A172 (cell line): Measurements from ENCODE around the gene MYH9. TPM values are rescaled to one million over a fixed set of nuclear protein-coding genes. Genes with fewer than 3 reads are reported as not detected.
"Not testable (repeated sequence)": the region's sequence is repeated elsewhere in the genome, so short reads cannot be mapped to it uniquely, and the experiment has no call there.

Experiments used
- DNase-seq: peaks from one replicate; pipeline ENCODE4 v3.0.0-alpha.2; 2015; ENCODE audit warnings: low spot score
- total RNA-seq: library from RNA; depleted of rRNA; stranded (reverse); fragments of >200 nt; shearing (Covaris generic); gene quantifications from 2 replicates; pipeline ENCODE4 v1.2.3, GENCODE V29; 2014

Gene MYH9
- total RNA-seq, 1 experiment from 2014 or later, result 180 TPM

DNA sequence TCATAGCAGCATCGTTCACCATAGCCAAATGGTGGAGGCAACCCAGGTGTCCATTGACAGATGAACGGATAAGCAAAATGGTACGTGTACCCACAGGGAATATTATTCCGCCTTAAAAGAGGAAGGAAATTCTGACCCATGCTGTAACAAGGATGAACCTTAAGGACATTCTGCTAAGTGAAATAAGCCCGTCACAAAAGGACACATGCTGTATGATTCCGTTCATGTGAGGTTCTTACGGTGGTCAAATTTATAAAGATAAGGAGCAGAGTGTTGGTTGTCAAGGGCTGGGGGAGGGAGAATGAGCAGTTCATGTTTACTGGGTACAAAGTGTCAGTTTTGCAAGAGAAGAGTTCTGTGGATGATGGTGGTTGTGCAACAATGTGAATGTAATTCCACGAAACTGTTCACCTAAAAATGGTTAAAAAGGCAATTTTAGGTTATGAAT lies 108.5 kb downstream of the MYH9 start:
- DNase-seq, result no peak

DNA sequence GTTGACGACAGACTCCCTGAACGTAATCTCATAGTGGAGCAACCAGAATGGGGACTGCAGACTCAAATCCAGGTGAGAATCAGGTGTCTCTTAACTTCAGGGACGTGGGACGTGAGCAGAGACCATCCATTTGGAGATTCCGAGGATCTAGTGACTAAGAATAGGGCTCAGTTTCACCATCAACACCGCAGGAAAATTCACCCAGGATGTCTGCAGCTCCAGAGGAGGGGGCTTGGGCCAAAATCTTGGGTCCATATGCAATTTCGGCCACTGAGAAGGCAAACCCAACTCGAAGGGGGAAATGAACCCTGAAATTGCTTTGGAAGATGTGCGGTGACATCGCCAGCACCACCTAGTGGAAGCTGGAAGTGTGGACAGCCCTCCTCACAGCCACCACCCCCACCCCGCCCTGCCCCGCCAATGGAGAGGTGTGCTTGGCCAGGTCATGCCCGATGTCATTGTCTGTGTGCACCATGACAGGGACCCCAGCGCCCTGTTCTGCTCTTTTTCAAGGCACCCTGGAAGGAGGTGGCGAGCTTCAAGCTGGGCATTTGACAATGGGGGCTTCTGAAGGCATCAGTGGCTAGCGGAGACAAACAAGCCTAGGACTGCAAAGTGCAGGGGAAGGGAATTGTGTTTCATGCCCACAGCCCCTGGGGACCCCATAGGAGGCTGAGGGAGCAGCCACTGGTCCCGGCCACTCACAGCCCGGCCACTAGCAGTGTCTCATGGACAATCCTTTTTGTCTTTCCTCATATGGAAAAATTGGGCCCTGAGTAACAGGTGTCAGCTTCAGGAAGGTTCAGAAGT lies 110.1 kb downstream of the MYH9 start:
- peak; percentile 18 for DNase-seq

DNA sequence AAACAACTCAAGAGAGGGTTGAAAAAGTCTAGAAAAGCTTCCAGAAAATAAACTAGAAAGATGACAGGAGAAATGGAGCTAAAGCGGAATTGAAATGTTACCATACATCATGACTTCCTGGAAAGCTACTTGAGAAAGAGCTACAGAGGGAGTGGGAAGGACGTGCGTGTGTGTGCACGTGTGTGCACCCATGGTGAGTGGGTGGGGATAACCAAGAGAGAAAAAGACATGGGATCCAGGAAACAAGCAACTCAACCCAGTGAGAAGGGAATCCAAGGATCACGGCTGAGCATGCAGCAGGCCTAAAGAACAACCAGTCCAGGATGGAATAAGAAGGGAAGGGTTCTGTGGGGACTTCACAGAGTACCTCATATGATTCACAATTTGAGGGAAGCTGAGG lies 113.2 kb downstream of the MYH9 start:
- DNase-seq, result no peak

DNA sequence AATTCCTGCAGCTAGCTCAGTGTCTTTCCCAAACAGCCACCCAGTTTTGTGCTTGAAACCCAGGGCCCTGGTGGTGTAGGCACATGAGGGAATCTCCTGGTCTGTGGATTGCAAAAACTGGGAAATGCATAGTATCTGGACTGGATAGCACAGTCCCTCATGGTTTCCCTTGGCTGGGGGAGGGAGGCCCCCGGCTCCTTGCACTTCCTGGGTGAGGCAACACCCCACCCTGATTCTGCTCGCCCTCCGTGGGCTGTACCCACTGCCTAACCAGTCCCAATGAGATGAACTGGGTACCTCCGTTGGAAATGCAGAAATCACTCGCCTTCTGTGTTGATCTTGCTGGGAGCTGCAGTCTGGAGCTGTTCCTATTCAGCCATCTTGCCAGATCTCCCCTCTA lies 115.8 kb downstream of the MYH9 start:
- DNase-seq, result not testable (repeated sequence)

DNA sequence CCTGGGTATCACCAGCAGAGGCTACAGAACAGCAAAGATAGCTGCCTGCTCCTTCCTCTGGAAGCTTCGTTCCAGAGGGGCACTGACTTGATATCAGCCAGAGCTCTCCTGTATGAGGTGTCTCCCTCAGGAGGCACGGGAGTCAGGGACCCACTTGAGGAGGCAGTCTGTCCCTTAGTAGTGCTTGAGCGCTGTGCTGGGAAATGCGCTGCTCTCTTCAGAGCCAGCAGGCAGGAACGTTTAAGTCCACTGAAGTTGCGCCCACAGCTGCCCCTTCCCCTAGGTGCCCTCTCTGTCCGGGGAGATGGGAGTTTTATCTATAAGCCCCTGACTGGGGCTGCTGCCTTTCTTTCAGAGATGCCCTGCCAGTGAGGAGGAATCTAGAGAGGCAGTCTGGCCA lies 116.5 kb downstream of the MYH9 start:
- DNase-seq, result not testable (repeated sequence)

DNA sequence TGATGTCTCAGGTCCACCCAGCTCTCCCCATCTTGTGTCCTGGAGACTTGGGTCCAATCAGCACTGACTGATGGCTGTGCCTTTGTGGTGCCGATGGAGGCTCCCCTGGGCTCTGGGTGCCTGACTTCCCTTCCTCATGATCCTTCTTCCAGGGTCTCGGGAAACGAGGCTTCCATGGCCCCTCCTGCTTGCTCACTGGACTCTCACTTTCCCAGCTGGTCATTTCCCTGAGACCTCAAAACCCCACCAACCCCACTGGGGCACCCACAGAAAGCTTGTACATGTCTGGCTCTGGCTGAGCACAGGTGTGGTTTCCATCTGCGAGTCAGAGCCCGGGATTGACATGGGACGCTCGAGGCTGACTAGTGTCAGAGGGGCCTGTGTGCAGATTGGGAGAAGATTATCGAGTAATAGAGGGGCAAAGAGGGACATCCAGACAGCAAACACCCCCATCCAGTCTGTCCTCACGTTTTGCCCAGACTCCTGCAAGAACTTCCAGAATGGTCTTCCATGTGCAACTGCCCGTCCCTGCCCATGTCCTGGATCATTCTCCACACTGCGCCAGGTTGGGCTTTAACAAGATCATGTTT lies 119.8 kb downstream of the MYH9 start:
- DNase-seq, result no peak

DNA sequence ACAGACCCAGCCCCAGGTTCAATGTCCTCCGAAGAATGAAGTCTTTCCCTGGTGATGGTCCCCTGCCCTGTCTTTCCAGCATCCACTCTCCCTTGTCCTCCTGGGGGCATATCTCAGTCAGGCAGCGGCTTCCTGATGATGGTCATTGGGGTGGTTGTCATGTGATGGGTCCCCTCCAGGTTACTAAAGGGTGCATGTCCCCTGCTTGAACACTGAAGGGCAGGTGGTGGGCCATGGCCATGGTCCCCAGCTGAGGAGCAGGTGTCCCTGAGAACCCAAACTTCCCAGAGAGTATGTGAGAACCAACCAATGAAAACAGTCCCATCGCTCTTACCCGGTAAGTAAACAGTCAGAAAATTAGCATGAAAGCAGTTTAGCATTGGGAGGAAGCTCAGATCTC lies 120.7 kb downstream of the MYH9 start:
- DNase-seq, result no peak

DNA sequence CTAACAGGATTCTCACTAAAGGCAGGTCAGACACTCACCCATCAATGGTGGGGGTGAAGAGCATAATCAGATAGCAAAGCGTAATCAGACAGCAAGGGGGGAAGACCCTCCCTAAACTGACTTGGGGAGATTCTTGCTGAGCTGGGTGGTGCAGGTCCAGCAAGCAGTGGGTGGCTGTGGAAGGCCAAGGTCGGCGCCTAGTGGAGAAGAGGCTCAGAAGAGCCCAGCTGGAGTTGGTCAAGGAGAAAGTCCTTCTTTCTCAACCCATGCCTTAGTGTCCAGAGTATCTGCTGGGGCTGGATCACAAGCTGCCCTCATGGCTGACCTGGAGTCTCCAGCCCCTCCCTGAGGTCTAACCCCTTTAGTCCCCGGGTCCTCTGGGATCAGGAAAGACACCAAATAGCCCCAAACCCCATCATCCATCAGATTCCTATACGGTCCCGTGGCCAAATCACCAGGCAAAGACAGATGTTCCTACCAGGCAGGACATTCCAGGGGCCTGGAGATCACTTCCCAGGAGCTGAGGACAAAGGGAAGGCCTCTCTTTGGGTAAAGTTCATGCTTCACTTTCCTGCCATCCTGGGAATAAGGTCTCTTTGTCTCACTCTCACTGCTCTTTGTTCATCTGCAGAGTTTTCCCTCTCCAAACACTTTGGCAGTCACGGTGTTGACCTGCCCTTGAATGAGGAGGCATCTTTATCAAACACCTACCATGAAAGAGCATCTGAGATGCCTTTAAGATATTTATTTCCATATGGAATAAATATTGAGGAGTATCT lies 123.7 kb downstream of the MYH9 start:
- not testable (repeated sequence) for DNase-seq

DNA sequence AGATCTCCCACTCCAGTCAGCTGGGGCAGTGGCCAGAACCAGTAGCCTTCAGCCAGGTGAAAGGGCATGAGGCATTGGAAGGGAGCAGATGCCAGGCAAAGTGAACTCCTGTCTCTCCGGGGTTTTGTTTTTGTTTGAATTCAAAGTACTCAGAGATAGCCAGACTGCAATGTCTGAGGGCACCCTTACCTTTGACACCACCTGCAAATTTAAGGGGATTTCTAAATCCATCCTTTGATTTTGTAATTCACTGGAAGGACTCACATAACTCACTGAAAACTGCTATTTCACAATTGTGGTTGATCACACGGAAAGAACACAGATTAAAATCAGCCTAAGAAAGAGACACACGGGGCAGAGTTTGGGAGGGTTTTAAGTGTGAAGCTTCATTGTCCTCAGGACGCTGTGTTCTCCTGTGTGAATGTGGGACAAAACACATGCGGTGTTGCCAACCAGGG lies 124.5 kb downstream of the MYH9 start:
- not testable (repeated sequence) for DNase-seq

DNA sequence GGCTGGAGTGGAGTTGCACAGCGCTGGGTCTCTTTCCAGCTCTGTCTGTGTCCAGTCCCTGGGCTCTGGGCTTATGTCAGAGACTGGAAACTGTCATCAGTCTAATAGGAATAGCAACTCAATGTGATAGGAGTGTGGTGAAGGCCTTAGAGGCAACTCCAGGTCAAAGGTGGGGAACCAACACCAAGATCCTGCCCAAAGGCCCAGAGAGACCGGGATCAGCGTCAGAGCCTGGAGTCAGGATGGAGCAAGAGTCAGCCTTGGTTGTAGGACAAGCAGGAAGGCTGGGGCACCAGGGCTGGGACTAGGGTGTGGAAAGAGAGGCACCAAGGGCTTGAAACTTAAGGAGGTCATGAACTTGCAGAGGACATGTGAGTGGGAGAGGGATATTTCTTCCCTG lies 125.5 kb downstream of the MYH9 start:
- not testable (repeated sequence) for DNase-seq

DNA sequence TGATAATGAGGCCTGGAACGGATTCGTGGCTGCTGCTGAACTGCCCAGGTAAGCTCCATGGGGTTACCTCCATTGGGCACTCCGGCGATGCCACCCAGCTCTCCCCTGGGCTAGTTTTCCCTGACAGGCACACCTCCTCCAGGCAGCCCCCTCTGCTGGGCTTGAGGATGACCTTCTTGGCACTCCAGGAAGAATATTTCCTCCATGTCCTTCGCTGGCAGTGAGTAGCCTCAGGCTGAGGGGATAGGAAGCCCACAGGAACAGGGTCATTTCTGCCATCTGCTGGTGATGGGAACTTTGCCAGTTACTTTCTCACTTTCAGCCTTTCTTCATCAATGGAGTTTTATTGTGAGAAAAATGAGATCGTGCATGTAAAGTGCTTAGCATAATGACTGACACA lies 126.1 kb downstream of the MYH9 start:
- not testable (repeated sequence) for DNase-seq

DNA sequence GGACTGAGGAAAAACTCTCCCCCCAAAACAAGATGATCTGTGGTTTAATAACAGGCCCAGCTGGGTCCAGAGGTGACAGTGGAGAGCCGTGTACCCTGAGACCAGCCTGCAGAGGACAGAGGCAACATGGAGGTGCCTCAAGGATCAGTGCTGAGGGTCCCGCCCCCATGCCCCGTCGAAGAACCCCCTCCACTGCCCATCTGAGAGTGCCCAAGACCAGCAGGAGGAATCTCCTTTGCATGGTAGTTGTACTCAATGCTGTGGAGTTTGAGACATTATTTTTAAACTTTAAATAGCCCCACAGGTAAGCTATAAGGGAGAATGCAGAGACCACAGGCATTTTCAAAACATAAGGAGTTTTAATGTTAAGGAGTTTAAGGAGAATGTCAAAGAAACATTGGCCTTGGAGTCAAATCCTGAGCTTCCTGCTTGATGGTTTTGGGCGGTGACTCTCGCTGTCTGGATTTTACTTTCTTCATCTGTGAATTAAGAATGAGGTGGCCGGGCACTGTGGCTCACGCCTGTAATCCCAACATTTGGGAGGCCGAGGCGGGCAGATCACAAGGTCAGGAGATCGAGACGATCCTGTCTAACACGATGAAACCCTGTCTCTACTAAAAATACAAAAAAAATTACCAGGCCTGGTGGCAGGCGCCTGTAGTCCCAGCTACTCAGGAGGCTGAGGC lies 128.0 kb downstream of the MYH9 start:
- DNase-seq, result no peak

DNA sequence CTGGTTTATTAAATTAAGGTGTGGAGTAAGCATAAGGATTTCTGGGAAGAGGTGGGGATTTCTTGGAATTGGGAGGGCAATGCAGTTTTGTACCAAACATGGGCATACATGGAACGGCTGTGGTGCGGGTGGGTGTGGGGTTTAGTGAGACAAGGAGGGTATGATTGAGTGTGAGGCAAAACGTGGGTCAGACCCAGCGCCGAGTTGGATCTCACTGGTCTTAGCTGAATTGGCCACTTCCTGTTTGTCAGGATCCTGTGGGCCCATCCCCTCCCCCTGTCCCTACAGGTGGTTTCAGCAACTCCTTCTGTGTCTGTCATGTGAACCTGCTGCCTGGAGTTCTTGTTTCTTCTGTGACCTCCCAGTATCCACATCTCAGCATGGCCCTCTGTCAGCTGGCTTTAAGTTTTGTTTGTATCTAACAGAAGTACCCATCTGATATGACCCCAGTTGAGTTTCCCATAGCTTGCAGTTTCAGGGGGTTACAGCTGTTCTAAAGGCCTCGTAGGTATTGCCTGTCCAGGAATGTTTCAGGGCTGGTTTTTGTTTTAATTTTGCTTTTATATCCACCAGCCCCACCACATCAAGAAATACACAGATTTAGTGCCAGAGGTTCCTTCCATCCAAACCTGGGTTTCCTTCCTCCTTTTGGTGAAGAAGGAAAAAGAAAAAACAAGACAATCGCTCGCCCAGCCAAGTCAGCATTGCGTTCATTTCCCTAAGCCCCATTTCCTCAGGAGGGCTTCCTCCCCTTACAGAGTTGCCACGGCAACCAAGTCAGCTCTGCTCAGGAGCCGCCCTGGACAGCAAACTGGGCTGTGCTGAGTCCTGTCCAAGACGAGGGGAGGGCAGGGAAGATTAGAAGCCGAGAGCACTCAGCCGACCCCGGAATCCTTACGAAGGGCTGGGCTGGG lies 128.8 kb downstream of the MYH9 start:
- no peak for DNase-seq

DNA sequence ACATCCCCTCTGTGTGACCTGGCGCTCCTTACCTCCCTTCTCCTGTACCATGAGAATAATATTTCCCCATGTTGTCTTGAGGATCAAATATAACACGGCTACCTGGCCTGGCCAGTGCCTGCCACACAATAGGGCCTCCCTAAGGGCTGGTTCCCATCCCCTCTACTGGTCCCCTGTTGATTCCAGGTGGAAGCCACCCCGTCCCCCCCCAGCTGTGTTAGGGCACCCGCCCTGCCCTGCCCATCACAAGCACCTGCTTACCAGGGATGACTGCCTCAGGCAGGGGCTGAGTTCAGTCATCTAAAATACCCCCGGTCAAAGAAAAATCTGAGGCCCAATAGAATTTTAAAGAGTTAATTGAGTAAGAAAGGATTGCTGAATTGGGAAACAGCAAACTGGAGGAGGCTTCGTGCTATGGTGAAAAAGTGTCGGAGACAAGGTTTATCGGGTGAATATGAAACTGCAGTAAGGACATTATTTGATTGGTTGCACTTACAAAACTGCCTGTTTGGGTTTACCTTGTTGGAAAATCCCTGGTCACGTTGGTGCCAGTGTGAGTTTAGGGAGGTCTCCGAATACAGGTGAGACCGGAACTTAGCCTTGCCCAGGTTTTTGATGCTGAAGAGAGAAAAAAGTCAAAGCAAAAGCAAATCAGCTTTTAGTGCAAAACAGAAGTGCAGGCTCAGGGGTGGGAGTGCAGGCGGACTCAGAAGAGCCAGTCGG lies 129.7 kb downstream of the MYH9 start:
- DNase-seq, result no peak

DNA sequence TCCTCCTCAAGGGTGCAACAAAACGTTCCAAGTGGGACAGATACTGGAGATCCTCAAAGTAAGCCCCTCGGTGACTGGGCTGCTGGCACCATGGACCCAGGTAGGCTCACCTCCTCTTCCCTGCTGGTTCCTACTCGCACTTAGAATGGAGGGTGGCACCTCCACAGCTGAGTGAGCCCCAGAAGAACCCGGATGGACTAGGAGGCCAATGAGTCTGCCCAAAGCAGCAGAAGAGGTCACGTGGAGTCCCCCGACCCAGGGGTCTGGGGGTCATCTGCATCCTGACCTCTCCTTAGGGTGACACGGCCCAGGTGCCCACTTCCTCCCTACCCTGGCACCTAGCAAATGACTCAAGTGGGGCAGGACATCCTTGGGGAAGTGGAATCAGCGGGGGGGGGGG lies 130.5 kb downstream of the MYH9 start:
- no peak for DNase-seq

DNA sequence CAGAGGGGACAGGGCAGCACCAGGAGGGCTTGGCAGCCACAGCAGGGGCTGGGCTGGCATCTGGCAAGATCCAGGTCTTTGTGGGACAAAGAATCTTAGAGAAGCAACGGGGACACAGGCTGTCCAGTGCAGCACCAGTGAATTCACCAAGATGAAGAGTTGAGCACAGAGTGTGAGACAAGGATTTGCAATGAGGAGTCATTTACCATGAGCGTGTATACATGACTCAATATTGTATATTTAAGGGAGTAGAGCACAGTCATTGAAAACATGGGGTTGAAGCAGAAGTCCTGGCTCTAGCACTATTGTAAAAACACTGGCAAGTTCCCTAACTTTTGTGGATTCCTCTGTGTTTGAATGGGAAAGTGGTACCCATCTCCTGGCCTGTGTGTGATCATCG lies 131.3 kb downstream of the MYH9 start:
- no peak for DNase-seq

DNA sequence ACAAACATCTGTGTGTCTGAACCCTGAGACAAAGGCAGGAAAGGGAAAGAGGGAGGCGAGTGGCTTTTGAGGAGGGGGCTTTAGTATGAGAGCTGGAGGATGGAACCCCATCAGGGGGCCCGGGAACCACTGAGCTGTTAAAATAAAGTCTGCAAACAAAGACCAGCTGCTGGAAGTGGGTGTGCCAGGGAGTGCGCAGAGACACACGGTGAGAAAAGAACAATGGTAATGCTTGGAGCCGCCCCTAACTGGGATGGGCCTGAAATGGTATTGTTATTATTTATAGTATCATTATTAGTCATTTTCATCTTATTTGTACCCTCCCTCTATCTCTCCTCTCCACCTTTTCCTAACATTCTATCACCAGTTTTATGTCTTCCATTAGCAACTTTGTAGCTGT lies 132.2 kb downstream of the MYH9 start:
- not testable (repeated sequence) for DNase-seq

DNA sequence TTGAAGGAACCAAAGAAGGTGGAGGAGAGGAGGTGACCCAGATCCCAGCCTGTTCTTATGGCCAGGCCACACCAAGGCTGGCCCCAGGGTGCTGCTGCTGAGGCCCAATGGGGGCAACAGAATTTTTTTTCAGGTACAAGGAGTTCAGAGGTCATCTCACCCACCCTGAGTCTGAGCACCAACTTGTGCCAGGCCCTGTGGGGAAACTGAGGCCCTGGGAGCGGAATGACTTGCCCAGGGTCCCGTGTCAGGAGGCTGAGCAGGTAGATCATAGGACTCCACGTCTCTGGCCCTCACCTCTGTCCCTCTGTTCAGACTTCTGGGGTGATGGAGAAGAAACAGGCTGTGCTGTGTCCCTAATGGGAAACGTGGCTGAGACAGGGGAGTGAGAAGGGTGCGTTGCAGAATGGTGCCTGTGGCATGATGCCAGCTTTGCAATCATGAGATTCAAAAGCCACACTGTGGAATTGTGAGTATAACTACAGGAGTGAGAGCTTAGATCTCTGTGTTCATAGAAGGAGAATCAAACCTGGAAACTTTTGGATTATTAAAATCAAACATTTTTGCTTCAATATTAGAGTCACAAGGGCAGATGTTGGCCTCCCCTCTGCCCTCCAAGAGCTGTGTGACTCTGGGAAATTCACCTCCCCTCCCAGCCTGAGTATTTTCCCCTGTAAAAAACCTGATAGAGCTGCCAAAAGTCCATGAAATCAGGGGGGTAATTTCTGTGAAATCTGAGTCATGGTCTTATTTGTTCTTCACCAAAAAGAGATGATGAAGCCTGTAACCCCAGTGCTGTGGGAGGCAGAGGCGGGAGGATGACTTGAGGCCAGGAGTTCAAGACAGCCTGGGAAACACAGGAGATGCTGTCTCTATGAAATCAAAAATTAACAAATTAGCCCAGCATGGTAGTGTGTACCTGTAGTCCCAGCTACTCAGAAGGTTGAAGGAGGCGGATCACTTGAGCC lies 134.0 kb downstream of the MYH9 start:
- DNase-seq, result no peak
